Neural cell (in vitro differentiated cells): ENCODE data around the gene SPARCL1.

Experiments
- CTCF ChIP-seq: fragments of 450-650 bp; IDR thresholded peaks from 2 replicates; pipeline ENCODE4 v1.5.1; 2014; ENCODE audit warnings: antibody characterized with exemption, mild to moderate bottlenecking, moderate library complexity; ENCODE audit not compliant: poor library complexity, severe bottlenecking
- EP300 ChIP-seq: fragments of 450-650 bp; conservative IDR thresholded peaks from 2 replicates; pipeline ENCODE4 v1.6.1; 2014; ENCODE audit warnings: antibody characterized with exemption, mild to moderate bottlenecking, moderate library complexity; ENCODE audit not compliant: poor library complexity, severe bottlenecking
- EZH2 ChIP-seq: fragments of 200-600, 300-800 bp; shearing (Covaris generic), sonication (generic); IDR thresholded peaks from 2 replicates; pipeline ENCODE4 v1.6.1; 2014; ENCODE audit warnings: antibody characterized with exemption, low read length, borderline replicate concordance, mild to moderate bottlenecking; ENCODE audit not compliant: insufficient read depth, poor library complexity, severe bottlenecking
- TAF1 ChIP-seq: IDR thresholded peaks from 2 replicates; pipeline ENCODE4 v1.6.1; 2012; ENCODE audit warnings: low read depth

DNA sequence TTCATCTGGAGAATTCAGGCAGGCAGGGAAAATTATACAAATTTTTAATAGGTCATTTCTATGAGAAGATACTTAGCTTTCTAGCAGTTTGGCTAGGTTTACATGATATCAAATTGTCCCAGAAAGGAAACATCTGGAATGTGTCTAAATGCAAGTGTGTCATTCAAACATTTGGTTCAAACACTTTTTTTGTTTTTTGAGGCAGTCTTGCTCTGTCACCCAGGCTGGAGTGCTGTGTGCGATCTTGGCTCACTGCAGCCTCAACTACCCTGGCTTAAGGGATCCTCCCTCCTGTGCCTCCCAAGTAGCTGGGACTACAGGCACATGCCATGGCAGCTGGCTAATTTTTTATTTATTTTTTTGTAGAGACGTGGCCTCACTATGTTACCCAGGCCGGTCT is 31.6 kb downstream of the SPARCL1 start:
- no peak for TF ChIP-seq CTCF
- no peak for TF ChIP-seq EZH2
- TF ChIP-seq EP300: no peak
- no peak for TF ChIP-seq TAF1
